Stimulated activated CD8-positive, alpha-beta memory T cell treated with anti-CD3 and anti-CD28 coated beads, Interleukin-4, amount 100 ng/mL, for 1 hour (primary cell): Measurements from ENCODE around the gene FMNL2.

Experiments
- DNase-seq, 2 donors: peaks; one replicate each; pipeline ENCODE4 v3.0.0-alpha.2; 2020; ENCODE audit warnings: low read depth in 2 of 2, low spot score in 1 of 2

Gene FMNL2

GRCh38 chr2:152445791-152446201, 110.8 kb downstream of the FMNL2 start:
- DNase-seq: no peak

- no peak for DNase-seq
Observed at GRCh38 chr2:152446213-152446612, 111.2 kb downstream of the FMNL2 start.

- no peak for DNase-seq
Observed at GRCh38 chr2:152447897-152448296, 112.9 kb downstream of the FMNL2 start.

GRCh38 chr2:152448606-152449005, 113.6 kb downstream of the FMNL2 start:
- DNase-seq: no peak

GRCh38 chr2:152449578-152449977, 114.6 kb downstream of the FMNL2 start:
- no peak for DNase-seq

- DNase-seq: no peak
Observed at GRCh38 chr2:152450176-152450575, 115.2 kb downstream of the FMNL2 start.

GRCh38 chr2:152452256-152452973, 117.4 kb downstream of the FMNL2 start:
- no peak for DNase-seq

GRCh38 chr2:152453129-152453911, 118.3 kb downstream of the FMNL2 start:
- DNase-seq: no peak

GRCh38 chr2:152454371-152454770, 119.4 kb downstream of the FMNL2 start:
- no peak for DNase-seq

GRCh38 chr2:152454960-152455359, 120.0 kb downstream of the FMNL2 start:
- DNase-seq: no peak

- DNase-seq: no peak
Observed at GRCh38 chr2:152455738-152456137, 120.8 kb downstream of the FMNL2 start.

GRCh38 chr2:152456262-152456661, 121.3 kb downstream of the FMNL2 start:
- no peak for DNase-seq

GRCh38 chr2:152458441-152458940, 123.5 kb downstream of the FMNL2 start:
- DNase-seq: no peak

- DNase-seq: no peak
Observed at GRCh38 chr2:152459091-152459490, 124.1 kb downstream of the FMNL2 start.

GRCh38 chr2:152460567-152460966, 125.6 kb downstream of the FMNL2 start:
- no peak for DNase-seq

- no peak for DNase-seq
Observed at GRCh38 chr2:152462120-152462519, 127.1 kb downstream of the FMNL2 start.

- no peak for DNase-seq
Observed at GRCh38 chr2:152462779-152463178, 127.8 kb downstream of the FMNL2 start.

- DNase-seq: no peak
Observed at GRCh38 chr2:152464851-152465470, 130.0 kb downstream of the FMNL2 start.

GRCh38 chr2:152465541-152465940, 130.6 kb downstream of the FMNL2 start:
- DNase-seq: no peak

- no peak for DNase-seq
Observed at GRCh38 chr2:152466041-152466440, 131.1 kb downstream of the FMNL2 start.

- no peak for DNase-seq
Observed at GRCh38 chr2:152466980-152467676, 132.2 kb downstream of the FMNL2 start.
